Ovary (tissue), 3 donors: ENCODE measurements around the gene HAX1.

ENCODE experiments used
- EP300 ChIP-seq: sonication (generic); formaldehyde crosslinking; IDR thresholded peaks from one replicate; pipeline ENCODE4 v1.6.1; 2017; ENCODE audit warnings: antibody characterized with exemption
- POLR2A ChIP-seq: fragments of 450-650 bp; IDR thresholded peaks from one replicate; pipeline ENCODE4 v1.6.1; 2017; ENCODE audit warnings: antibody characterized with exemption, mild to moderate bottlenecking, moderate library complexity
- TF ChIP-seq, protein P1 (sequence below), 3 donors: fragments of 450-650 bp in 2 of 3; fragments of 200-600 bp in 1 of 3; IDR thresholded peaks; one replicate each; pipeline versions ENCODE4 v1.5.1 to v1.8.0; 2016 to 2022; ENCODE audit warnings: antibody characterized with exemption in 3 of 3, mild to moderate bottlenecking in 1 of 3
- donor health status: DM: no; HTN: no; CAD: no.

- TF ChIP-seq, protein P1, sequence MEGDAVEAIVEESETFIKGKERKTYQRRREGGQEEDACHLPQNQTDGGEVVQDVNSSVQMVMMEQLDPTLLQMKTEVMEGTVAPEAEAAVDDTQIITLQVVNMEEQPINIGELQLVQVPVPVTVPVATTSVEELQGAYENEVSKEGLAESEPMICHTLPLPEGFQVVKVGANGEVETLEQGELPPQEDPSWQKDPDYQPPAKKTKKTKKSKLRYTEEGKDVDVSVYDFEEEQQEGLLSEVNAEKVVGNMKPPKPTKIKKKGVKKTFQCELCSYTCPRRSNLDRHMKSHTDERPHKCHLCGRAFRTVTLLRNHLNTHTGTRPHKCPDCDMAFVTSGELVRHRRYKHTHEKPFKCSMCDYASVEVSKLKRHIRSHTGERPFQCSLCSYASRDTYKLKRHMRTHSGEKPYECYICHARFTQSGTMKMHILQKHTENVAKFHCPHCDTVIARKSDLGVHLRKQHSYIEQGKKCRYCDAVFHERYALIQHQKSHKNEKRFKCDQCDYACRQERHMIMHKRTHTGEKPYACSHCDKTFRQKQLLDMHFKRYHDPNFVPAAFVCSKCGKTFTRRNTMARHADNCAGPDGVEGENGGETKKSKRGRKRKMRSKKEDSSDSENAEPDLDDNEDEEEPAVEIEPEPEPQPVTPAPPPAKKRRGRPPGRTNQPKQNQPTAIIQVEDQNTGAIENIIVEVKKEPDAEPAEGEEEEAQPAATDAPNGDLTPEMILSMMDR (IDR thresholded peaks at IDR 0.05) = no peak
- TF ChIP-seq EP300 (no peak), POLR2A (no peak)
Measured at GRCh38 chr1:154236855-154237254, 35.6 kb upstream of the HAX1 start.
